HG03378 (cell line): ENCODE results near the gene SCRT2.
"Not testable (repeated sequence)": the region's sequence is repeated elsewhere in the genome, so short reads cannot be mapped to it uniquely, and the experiment has no call there.

Source experiments
- ATAC-seq: cut with Tn5 transposase; IDR thresholded peaks from one replicate; pipeline ENCODE4 v1.9.1; 2021; ENCODE audit warnings: mild to moderate bottlenecking, moderate library complexity; ENCODE audit not compliant: unreplicated experiment

The SCRT2 gene

GRCh38 chr20:653590-654416 is 21.8 kb downstream of the SCRT2 start:
- no peak for ATAC-seq

DNA sequence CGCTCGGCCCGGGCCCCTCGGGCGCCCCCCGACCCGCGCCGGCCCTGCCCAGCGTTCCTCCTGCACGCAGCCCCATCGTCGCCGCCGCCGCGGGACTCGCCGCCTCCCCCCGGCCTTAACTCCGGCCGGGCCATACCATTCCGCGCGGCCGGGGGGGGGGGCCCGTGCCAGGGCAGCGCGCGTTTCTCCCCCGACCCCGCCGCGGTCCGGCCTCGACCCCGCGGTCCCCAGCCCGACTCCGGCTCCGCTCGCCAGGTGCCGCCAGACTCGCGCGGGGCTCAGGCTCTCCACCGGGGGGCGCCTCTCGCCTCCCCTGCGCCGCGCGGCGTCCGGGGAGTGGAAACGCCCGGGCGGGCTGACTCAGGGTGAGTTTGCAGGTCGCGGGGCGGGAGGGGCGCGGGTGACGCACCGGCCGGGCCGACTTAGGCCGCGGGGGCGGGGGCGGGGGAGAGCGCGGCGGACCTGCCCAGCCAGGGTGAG is 22.5 kb downstream of the SCRT2 start, which contains the start of gene SRXN1:
SRXN1 (minus strand) TSS at position 91 of the 480 bp plus-strand sequence; CDS start at position 76, 15 bp downstream.
- peak; percentile 59 for ATAC-seq

DNA sequence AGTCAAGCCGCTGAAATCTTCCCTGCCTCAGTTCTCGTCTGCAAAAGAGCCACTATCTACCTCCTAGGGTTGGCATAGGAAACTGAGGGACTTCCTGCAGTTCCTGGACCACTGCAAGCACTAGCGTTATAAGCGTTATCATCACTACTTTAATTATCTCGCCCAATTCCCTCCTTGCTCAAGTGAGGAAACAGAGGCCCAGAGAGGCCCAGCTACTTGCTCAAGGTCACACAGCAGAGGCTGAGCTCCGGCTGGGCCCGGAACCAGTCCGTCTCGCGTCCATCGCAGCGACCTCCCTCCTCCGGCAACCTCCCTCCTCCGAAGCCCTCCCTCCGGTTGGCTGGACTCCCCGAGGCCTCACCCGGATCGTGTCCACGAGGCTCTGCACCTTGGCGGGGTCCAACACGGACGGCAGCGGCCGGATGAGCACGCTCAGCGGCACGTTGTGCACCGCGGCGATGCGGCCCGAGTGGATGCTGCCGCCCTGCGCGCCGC is 22.9 kb downstream of the SCRT2 start:
- ATAC-seq = peak; percentile 7

DNA sequence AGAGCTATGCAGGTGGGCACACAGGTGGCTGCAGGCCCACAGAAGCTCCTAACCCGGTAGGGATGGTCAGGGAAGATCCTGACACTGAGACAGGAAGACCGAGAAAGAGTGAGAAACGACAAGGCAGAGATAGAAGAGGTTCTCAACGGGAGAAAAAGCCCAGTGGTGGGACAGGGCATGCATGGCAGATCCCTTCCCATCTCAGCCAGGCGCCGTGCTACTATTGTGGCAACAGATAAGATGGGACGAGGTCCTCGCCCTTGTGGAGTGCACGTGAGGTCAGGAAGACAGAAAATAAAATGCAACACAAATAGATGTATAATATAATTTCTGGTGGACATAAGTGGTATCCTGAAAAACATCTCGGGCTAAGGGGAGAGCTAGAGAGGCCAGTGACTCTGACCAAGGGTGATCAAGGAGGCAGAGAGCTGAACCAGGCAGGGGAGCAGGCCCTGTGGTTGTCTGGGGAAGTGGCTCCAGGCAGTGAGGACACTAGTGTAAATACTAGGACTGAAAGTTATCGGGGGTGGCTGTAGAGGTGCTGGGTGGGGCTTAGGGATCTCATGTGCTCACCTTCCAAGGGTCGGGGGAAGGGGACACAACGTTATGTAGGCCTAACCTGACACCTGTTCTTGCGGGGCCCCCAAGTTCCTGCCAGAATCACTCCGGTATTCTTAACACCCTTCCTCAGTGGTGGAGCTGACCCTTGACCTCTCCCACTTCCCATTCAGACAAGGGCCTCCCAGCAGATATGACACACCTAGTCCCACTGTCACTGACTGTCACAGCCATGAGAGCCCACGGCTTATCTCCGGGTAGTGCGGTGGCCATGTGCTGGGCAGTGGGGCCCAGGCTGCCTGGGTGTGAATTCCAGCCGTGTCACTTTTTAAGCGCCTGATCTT is 23.6 kb downstream of the SCRT2 start:
- ATAC-seq = no peak

DNA sequence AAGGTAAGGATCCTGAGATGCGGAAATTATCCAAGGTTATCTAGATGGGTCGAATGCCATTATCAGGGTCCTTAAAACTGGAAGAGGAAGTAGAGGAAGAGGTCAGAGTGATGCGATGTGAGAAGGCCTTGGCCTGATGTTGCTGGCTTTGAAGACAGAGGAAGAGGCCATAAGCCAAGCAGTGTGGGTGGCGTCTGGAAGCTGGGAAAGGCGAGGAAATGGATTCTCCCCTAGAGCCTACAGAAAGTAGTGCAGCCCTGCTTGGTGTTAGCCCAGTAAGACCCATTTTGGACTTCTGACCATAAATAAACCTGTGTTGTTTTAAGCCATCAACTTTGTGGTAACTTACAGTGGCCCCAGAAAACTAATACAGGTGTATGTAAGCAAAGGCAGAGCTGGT is 24.6 kb downstream of the SCRT2 start:
- ATAC-seq = no peak

- ATAC-seq = no peak
Observed at GRCh38 chr20:650281-650680, 25.3 kb downstream of the SCRT2 start.

- no peak for ATAC-seq
Observed at GRCh38 chr20:647479-648019, 28.1 kb downstream of the SCRT2 start.

DNA sequence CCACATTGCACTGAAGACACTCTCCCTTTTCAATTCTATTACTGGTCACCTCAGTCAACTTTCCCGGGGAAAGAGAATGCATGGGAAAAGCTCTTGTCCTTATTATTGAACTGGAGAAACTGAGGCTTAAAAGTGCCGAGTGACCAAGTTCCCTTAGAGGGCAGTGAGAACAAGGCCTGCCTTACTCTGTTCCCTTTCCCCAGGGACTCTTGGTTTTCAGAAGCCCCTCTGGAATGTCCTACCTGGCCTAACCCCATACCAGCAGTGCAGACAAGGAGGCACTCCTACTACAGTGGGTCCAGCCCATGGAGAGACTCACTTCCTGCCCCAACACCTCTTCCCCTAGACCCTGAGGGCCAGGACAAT is 28.8 kb downstream of the SCRT2 start:
- ATAC-seq = no peak

DNA sequence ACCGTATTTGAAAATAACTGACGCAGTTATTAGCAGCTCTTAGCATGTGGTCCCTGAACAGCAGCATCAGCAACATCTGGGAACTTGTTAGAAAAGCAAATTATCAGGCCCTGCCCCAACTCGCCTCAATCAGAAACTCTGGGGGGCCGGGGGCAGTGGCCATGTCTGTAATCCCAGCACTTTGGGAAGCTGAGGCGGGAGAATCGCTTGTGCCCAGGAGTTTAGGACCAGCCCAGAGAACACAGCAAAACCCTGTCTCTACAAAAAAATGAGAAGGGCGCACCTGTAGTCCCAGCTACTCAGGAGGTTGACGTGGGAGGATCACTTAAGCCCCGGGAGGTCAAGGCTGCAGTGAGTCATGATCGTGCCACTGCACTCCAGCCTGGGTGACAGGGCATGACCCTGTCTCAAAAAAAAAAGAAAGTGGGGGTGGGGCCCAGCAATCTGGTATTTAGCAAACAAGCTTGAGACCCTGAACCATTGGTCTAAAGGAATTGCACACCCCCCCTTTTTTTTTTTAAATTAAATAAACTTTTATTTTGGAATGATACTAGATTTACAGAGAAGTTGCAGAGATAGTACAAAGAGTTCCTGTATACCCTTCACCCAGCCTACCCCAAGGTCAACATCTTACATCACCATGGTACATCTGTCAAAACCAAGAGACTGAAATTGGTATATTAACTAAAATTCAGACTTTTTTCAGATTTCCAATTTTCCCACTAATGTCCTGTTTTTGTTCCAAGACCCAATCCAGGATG is 29.3 kb downstream of the SCRT2 start:
- no peak for ATAC-seq

- no peak for ATAC-seq
Observed at GRCh38 chr20:645318-646106, 30.1 kb downstream of the SCRT2 start.

DNA sequence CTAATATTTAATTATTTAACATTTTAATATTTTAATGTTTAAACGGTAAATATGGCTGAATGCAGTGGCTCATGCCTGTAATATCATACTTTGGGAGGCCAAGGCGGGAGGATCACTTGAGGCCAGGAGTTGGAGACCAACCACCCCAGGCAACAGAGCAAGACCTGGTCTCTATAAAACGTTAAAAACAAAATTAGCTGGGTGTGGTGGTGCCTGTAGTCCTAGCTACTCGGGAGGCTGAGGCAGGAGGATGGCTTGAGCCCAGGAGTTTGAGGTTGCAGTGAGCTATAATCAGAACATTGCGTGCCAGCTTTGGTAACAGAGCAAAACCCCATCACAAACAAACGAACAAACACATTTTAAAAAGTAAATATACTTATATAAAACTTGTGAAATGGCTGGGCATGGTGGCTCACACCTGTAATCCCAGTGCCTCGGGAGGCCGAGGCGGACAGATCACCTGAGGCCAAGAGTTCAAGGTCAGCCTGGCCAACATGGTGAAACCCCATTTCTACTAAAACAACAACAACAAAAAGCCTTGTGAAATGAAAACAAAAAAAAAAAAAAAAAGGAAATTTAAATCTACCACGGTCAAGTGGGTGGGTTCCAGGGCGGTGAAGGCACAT is 30.8 kb downstream of the SCRT2 start:
- ATAC-seq = no peak

DNA sequence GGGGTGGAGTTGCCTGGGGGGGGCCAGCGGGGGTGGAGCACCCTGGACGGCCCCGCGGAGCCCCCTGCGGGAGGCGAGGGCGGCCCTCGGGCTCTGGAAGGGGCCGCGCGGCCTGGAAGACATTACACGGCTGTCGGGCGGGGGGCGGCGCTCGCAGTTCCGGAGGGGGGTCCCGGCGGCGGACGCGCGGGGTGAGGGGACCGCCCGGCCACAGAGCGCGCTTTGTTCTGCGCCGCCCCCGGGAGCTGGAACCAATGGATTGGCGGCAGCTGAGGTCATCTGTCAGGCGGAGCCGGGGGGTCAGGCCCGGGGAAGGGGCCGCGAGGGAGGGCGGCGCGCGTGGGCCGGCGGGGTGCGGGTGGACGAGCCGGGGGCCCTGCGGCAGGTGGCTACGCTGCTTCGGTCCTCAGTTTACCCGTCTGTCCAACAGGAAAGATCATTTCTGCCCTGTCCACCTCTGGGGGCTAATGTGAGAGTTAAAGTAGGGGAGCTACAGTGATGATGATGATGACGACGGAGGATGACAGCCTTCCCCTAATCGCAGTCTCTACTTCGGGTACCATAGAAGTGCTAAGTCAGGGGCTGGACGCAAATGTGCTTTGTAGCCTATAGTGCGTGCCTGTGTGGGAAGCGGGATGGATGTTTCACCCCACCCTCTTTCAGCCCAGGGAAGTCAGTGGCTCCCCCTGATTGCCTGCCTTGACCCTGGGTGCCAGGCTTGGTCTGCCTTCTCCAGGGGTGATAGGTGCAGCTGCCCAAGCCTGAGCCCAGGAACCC is 33.0 kb downstream of the SCRT2 start:
- no peak for ATAC-seq

DNA sequence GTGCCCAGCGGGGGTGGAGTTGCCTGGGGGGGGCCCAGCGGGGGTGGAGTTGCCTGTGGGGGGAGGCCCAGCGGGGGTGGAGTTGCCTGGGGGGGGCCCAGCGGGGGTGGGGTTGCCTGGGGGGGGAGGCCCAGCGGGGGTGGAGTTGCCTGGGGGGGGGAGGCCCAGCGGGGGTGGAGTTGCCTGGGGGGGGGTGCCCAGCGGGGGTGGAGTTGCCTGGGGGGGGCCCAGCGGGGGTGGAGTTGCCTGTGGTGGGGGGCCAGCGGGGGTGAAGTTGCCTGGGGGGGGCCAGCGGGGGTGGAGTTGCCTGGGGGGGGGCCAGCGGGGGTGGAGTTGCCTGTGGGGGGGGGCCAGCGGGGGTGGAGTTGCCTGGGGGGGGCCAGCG is 33.6 kb downstream of the SCRT2 start:
- not testable (repeated sequence) for ATAC-seq

GRCh38 chr20:641516-641875 is 34.1 kb downstream of the SCRT2 start:
- ATAC-seq = no peak

GRCh38 chr20:640674-641515 is 34.7 kb downstream of the SCRT2 start:
- no peak for ATAC-seq

DNA sequence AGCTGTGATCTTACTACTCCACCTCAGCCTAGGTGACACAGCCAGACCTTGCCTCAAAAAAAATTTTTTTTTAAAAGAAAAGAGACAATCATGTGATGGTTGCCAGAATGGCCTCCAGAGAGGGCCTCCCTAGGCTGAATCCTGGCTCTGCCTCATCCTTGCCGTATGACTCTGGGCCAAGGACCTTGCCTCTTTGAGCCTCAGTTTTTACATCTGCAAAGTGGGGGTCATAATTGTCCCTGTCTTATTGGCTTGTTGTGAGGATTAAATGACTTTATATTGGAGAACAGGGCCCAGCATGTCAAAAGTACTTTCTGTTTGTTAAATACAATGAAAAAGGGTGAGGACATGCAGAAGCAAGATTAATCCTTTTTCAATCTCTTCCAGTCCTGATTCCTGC is 37.0 kb downstream of the SCRT2 start:
- ATAC-seq = no peak

GRCh38 chr20:637559-637958 is 38.0 kb downstream of the SCRT2 start:
- no peak for ATAC-seq

- no peak for ATAC-seq
Observed at GRCh38 chr20:635893-636338, 39.7 kb downstream of the SCRT2 start.
